Measurements from ENCODE around the gene ERFL. TPM values are rescaled to one million over a fixed set of nuclear protein-coding genes. Genes with fewer than 3 reads are reported as not detected.

ERFL gene
- 3.1 TPM in 2 replicates for total RNA-seq

GRCh38 chr19:41928221-41928683 lies at the start of gene ERFL:
Gene ERFL, minus strand, starts transcription at chr19:41928449. Its CDS starts 15,530 bp downstream, at chr19:41912919.
- H3K27ac Mint-ChIP-seq: peak within 1 kb of the TSS; percentile 88

DNA sequence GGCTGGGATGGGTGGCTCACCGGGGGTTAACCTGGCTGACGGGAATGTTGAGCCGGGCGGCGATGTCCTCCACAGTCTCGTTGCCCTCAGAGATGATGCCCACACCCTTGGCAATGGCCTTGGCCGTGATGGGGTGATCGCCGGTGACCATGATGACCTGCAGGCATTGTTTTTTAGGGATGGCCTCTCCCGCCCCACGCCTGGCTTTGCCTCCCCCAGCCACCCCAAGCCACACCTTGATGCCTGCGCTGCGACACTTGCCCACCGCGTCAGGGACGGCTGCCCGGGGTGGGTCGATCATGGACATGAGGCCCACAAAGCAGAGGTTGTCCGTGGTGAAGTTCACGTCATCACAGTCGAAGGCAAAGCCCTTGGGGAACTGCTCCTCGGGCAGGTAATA lies 49.7 kb upstream of the ERFL start:
- Mint-ChIP-seq H3K9me3 (no peaks in the 10 kb centered on the region), H3K4me3 (no peak overlapping the region), H3K27me3 (ENCODE audit: insufficient read depth) (peaks cover 3% of the 10 kb centered on the region), H3K4me1 (ENCODE audit: low read depth) (no peaks in the 10 kb centered on the region), H3K36me3 (ENCODE audit: low read depth) (no peaks in the 10 kb centered on the region), H3K27ac (no peak overlapping the region)
- DNase-seq (ENCODE audit: low spot score): no peak
- intact Hi-C loops (cut with micrococcal nuclease): no loop called here

More at GRCh38 chr19:41928221-41928683, at the start of gene ERFL:
- H3K36me3 Mint-ChIP-seq (ENCODE audit: low read depth): peaks cover 2% of the 10 kb centered on the region
- no peaks in the 10 kb centered on the region for H3K9me3 Mint-ChIP-seq
- H3K4me1 Mint-ChIP-seq (ENCODE audit: low read depth): peaks cover 24% of the 10 kb centered on the region
- H3K27me3 Mint-ChIP-seq (ENCODE audit: insufficient read depth): peaks cover 4% of the 10 kb centered on the region
- no peak for DNase-seq (ENCODE audit: low spot score)
- peak within 1 kb of the TSS; percentile 88 for H3K4me3 Mint-ChIP-seq
- intact Hi-C loops (cut with micrococcal nuclease): loop anchor here (2.0 kb wide), 1 partner anchor 13 kb away; no protein-coding TSS in a partner anchor

DNA sequence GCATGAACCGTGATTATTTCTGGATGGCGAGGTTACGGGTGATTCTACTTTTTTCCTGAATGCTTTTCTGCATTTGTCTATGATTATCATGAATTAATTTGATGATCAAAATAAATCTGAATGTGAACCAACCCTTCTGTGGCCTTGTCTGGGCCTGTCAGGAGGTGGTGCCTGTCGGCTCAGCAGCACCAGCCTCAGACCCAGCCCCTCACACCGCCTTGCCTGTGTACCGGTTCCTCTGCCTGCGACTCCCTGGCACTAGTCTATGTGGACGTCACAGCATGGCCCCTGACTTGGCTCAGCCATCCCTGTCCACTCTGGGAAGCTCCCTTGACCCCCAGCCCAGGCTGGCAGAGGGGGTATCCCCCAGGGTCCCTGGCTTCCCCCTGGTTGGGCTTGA lies 46.4 kb upstream of the ERFL start:
- H3K27ac Mint-ChIP-seq: no peak overlapping the region
- intact Hi-C loops (cut with micrococcal nuclease): no loop called here
- H3K4me1 Mint-ChIP-seq (ENCODE audit: low read depth): no peaks in the 10 kb centered on the region
- H3K9me3 Mint-ChIP-seq: no peaks in the 10 kb centered on the region
- no peaks in the 10 kb centered on the region for H3K27me3 Mint-ChIP-seq (ENCODE audit: insufficient read depth)
- no peak overlapping the region for H3K4me3 Mint-ChIP-seq
- no peaks in the 10 kb centered on the region for H3K36me3 Mint-ChIP-seq (ENCODE audit: low read depth)
- DNase-seq (ENCODE audit: low spot score): no peak

DNA sequence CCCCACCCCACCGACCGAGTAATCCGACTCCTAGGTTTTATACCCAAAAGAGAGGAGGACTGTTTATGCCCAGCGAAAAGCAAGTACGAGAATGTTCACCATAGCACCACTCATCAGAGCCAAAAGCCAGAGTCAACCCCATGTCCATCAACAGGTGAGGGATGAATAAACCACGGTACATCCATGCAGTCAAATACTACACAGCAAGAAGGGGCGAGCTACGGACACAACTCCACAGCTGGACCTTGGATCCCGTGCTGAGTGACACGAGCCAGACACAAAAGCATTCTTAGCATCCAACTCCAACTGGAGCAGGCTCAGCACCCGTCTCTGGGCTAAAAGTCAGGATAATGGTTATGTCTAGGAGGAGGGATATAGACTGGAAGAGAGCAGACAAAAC lies 43.1 kb upstream of the ERFL start:
- no peaks in the 10 kb centered on the region for H3K4me1 Mint-ChIP-seq (ENCODE audit: low read depth)
- intact Hi-C loops (cut with micrococcal nuclease): no loop called here
- H3K27ac Mint-ChIP-seq: no peak overlapping the region
- no peak overlapping the region for H3K4me3 Mint-ChIP-seq
- no peaks in the 10 kb centered on the region for H3K9me3 Mint-ChIP-seq
- no peak for DNase-seq (ENCODE audit: low spot score)
- no peaks in the 10 kb centered on the region for H3K36me3 Mint-ChIP-seq (ENCODE audit: low read depth)
- H3K27me3 Mint-ChIP-seq (ENCODE audit: insufficient read depth): peaks cover 3% of the 10 kb centered on the region

DNA sequence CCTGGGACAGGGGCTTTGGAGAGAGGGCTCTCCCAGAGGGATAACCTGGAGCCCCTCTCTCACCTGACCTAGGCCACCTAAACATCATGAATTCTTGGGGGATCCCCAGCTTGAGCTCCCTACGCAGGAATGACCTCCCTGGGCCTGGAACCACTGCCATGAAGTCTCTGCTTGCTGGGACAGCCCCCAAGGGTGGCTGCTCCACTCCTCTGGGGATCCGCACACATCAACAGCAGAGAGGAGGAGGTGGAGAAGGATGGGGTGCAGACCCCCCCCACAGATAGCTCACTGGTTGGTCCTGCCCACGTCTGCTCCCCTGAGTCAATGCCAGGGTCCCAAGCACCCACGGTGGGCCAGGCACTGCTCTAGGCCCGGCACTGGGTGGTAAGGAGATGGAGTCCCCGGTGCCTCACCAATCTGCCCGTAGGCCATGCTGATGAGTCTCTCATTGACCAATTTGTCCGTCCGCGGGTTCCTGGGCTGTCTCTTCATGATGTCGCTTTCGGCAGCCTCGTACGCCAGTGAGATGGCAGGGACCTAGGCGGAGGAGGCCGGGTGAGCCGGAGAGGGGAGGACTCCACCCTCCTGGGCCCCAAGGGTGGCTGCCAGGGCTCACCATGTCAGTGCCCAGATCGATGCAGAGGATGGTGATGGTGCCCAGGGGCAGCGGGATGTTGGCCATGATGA lies 41.7 kb upstream of the ERFL start:
- no peak overlapping the region for H3K27ac Mint-ChIP-seq
- no peaks in the 10 kb centered on the region for H3K36me3 Mint-ChIP-seq (ENCODE audit: low read depth)
- H3K9me3 Mint-ChIP-seq: no peaks in the 10 kb centered on the region
- no peak overlapping the region for H3K4me3 Mint-ChIP-seq
- H3K4me1 Mint-ChIP-seq (ENCODE audit: low read depth): no peaks in the 10 kb centered on the region
- no peak for DNase-seq (ENCODE audit: low spot score)
- H3K27me3 Mint-ChIP-seq (ENCODE audit: insufficient read depth): peaks cover 3% of the 10 kb centered on the region
- intact Hi-C loops (cut with micrococcal nuclease): no loop called here

DNA sequence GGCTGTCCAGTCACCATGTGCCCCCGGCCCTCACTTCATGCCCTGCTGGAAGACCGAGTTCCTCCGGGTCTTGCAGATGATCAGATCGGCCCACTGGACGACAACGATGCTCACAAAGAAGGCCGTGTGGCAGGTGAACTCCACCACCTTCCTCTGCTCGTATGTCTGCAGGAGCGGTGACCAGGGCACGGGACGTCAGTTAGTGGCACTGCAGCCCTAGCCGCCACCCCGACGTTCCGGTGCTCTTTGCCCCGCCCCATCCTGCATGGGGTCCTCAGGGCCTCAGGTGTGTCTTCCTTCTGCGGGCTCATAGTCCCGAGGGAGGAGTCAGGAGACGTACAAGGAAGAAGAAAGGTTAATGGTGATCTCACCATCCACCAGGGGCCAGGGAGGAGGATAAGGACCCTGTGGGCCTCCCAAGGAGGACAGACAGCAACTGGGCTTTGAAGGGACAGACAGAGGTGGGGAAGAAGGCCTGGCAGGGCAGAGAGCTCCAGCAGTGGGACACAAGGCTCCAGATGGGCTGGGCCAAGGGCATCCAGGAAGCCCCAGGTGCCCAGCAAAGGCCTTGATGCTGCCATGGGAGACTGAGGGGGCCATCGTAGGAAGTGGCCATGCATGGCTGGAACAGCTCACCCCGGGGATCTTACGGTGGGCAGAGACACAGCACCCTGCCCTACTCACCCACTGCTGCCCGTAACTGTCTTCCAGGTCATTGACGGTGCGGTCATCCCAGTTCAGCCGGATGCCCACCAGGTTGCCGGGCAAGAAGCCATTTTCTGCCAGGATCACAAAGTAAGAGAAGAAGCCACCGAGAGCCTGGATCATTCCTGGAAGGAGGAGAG lies 40.7 kb upstream of the ERFL start:
- H3K36me3 Mint-ChIP-seq (ENCODE audit: low read depth): no peaks in the 10 kb centered on the region
- H3K27me3 Mint-ChIP-seq (ENCODE audit: insufficient read depth): peaks cover 3% of the 10 kb centered on the region
- H3K4me3 Mint-ChIP-seq: no peak overlapping the region
- DNase-seq (ENCODE audit: low spot score): no peak
- no peak overlapping the region for H3K27ac Mint-ChIP-seq
- no peaks in the 10 kb centered on the region for H3K9me3 Mint-ChIP-seq
- intact Hi-C loops (cut with micrococcal nuclease): no loop called here
- H3K4me1 Mint-ChIP-seq (ENCODE audit: low read depth): no peaks in the 10 kb centered on the region

- intact Hi-C loops (cut with micrococcal nuclease): no loop called here
Observed at GRCh38 chr19:41967054-41967783, 39.0 kb upstream of the ERFL start.

DNA sequence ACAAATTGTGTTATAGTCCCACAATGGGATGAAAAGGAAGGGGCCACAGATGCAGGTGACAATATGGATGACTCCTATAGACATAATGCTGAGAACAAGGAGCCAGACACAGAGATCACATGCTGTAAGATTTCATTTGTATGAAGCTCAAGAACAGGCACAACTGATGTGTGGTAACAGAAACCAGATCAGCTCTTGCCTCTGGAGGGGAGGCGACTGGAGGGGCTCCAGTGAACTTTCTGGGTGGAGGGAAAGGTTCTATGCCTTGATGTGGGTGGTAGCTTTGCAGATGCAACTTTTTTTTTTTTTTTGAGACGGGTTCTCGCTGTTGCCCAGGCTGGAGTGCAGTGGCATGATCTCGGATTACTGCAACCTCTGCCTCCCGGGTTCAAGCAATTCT lies 36.9 kb upstream of the ERFL start:
- DNase-seq (ENCODE audit: low spot score): no peak
- Mint-ChIP-seq H3K4me3 (no peak overlapping the region), H3K9me3 (no peaks in the 10 kb centered on the region), H3K27ac (no peak overlapping the region), H3K4me1 (ENCODE audit: low read depth) (no peaks in the 10 kb centered on the region), H3K27me3 (ENCODE audit: insufficient read depth) (peaks cover 4% of the 10 kb centered on the region), H3K36me3 (ENCODE audit: low read depth) (no peaks in the 10 kb centered on the region)
- intact Hi-C loops (cut with micrococcal nuclease): no loop called here

More at GRCh38 chr19:41967054-41967783, 39.0 kb upstream of the ERFL start:
- no peaks in the 10 kb centered on the region for H3K9me3 Mint-ChIP-seq
- peaks cover 4% of the 10 kb centered on the region for H3K27me3 Mint-ChIP-seq (ENCODE audit: insufficient read depth)
- H3K4me1 Mint-ChIP-seq (ENCODE audit: low read depth): no peaks in the 10 kb centered on the region
- H3K27ac Mint-ChIP-seq: no peak overlapping the region
- DNase-seq (ENCODE audit: low spot score): no peak
- no peaks in the 10 kb centered on the region for H3K36me3 Mint-ChIP-seq (ENCODE audit: low read depth)
- no peak overlapping the region for H3K4me3 Mint-ChIP-seq

- intact Hi-C loops (cut with micrococcal nuclease): no loop called here
- H3K9me3 Mint-ChIP-seq: no peaks in the 10 kb centered on the region
- H3K27me3 Mint-ChIP-seq (ENCODE audit: insufficient read depth): peaks cover 2% of the 10 kb centered on the region
- DNase-seq (ENCODE audit: low spot score): no peak
- no peak overlapping the region for H3K27ac Mint-ChIP-seq
- peak overlapping the region; percentile 52 for H3K4me3 Mint-ChIP-seq
- H3K36me3 Mint-ChIP-seq (ENCODE audit: low read depth): no peaks in the 10 kb centered on the region
- H3K4me1 Mint-ChIP-seq (ENCODE audit: low read depth): peaks cover 17% of the 10 kb centered on the region
Observed at GRCh38 chr19:41960973-41961372, 32.7 kb upstream of the ERFL start.

DNA sequence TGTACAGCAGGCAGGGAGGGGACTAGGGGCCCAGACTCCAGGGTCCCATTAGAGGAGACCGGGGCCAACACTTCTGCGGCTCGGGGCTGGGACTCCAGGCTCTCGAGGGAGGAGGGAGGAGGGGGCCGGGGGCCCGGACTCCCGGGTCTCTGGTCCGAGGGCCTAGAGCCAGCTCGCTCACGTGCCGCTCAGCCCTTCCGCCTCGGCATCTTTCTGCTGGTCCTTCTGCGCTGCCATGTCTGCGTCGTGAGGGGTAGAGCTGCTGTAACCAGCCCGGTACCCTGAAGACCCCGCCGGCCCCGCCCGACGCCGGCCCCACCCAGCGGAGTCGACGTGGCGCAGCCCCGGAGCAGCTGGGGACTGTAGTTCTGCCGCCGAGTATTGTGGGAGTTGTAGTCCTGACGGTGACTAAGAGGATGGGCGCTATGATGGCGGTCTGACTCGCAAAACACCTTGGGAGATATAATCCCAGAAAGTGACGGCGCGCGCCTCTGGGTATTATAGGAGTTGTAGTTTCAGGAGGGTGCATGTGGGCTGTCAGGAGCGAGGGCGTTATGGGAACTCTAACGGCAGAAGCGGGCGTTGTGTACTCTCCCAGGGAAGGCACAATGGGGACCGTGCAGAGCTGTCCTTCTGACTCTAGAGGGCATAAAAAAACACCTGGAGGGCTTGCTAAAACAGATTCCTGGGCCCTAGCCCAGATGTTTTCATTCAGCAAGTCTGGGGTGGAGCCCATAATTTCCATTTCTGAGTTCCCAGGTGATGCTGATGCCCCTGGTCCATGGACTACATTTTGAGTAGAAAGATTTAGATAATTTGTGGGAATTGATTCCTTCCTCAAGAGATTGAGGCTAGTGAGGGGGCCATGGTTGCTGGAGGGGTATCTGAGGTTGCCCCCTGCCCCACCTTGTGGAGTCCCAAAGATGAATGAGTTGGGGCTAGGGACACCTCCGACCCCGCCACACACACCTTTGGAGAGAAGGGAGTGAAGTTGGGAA lies 31.1 kb upstream of the ERFL start, which contains the start of gene RABAC1:
Gene RABAC1, minus strand, starts transcription at position 266 of the 998 bp plus-strand sequence. Its CDS starts 29 bp downstream, at position 237.
- Mint-ChIP-seq H3K4me1 (ENCODE audit: low read depth) (peaks cover 17% of the 10 kb centered on the region), H3K9me3 (no peaks in the 10 kb centered on the region), H3K27ac (peak within 1 kb of the TSS; percentile 90), H3K36me3 (ENCODE audit: low read depth) (no peaks in the 10 kb centered on the region), H3K4me3 (peak within 1 kb of the TSS; percentile 88), H3K27me3 (ENCODE audit: insufficient read depth) (peaks cover 2% of the 10 kb centered on the region)
- intact Hi-C loops (cut with micrococcal nuclease): loop anchor here (1.0 to 2.0 kb wide), 7 partner anchors 15 to 562 kb away; partner anchors contain the start of genes BCKDHA and EXOSC5
- peak; percentile 87 for DNase-seq (ENCODE audit: low spot score)

GRCh38 chr19:41958367-41959055 lies 30.3 kb upstream of the ERFL start:
- peak; percentile 84 for DNase-seq (ENCODE audit: low spot score)
- no peaks in the 10 kb centered on the region for H3K36me3 Mint-ChIP-seq (ENCODE audit: low read depth)
- no peaks in the 10 kb centered on the region for H3K9me3 Mint-ChIP-seq
- H3K27ac Mint-ChIP-seq: peak overlapping the region; percentile 89
- peaks cover 17% of the 10 kb centered on the region for H3K4me1 Mint-ChIP-seq (ENCODE audit: low read depth)
- peaks cover 2% of the 10 kb centered on the region for H3K27me3 Mint-ChIP-seq (ENCODE audit: insufficient read depth)
- intact Hi-C loops (cut with micrococcal nuclease): loop anchor here (1.0 to 2.0 kb wide), 8 partner anchors 14 to 561 kb away; partner anchors contain the start of genes BCKDHA and EXOSC5
- peak overlapping the region; percentile 88 for H3K4me3 Mint-ChIP-seq
